Thyroid gland (tissue), 4 donors: ENCODE measurements around the gene IFITM10. TPM values are rescaled to one million over a fixed set of nuclear protein-coding genes. Genes with fewer than 3 reads are reported as not detected.

ENCODE experiments used
- DNase-seq, 2 donors: peaks; one replicate each; pipeline ENCODE4 v3.0.0-alpha.2; 2019
- H3K27ac ChIP-seq, 3 donors: fragments of 200-600 bp; sonication (generic); 1 replicate in 2 of 3; 2 replicates in 1 of 3; pipeline ENCODE4 v1.5.1; 2016 to 2019; ENCODE audit warnings: mild to moderate bottlenecking in 1 of 3, moderate library complexity in 1 of 3
- H3K27me3 ChIP-seq: fragments of 200-600 bp; sonication (generic); one replicate; pipeline ENCODE4 v1.5.1; 2019
- H3K36me3 ChIP-seq, 2 donors: fragments of 200-600 bp; sonication (generic); one replicate each; pipeline ENCODE4 v1.5.1; 2016 to 2019
- H3K4me1 ChIP-seq, 2 donors: fragments of 200-600 bp; sonication (generic); one replicate each; pipeline ENCODE4 v1.5.1; 2017 to 2019
- H3K4me3 ChIP-seq, 3 donors: fragments of 200-600 bp; sonication (generic); replicated peaks in 1 of 3; 1 replicate in 2 of 3; 2 replicates in 1 of 3; pipeline ENCODE4 v1.5.1; 2016; ENCODE audit warnings: mild to moderate bottlenecking in 1 of 3
- H3K9me3 ChIP-seq: fragments of 200-600 bp; sonication (generic); one replicate; pipeline ENCODE4 v1.5.1; 2017
- CTCF ChIP-seq, 6 experiments: fragments of 200-600 bp in 3 of 6; fragments of 450-650 bp in 3 of 6; sonication (generic) in 3 of 6; IDR thresholded peaks; one replicate each; pipeline ENCODE4 v1.5.1; 2016 to 2019; ENCODE audit warnings: antibody characterized with exemption in 6 of 6, mild to moderate bottlenecking in 2 of 6, inconsistent platforms in 1 of 6, moderate library complexity in 1 of 6
- POLR2A ChIP-seq, 2 donors: fragments of 450-650 bp; IDR thresholded peaks; one replicate each; pipeline ENCODE4 v1.6.1; 2017; ENCODE audit warnings: antibody characterized with exemption in 2 of 2, mild to moderate bottlenecking in 2 of 2, moderate library complexity in 1 of 2
- WGBS, 2 donors: methylation state at CpG; one replicate each; pipeline ENCODE4 v1.1.5; 2017; 5-methylcytosine and 5-hydroxymethylcytosine counted together
- intact Hi-C: fragments of 100-400 bp; cut with DNase I; formaldehyde crosslinking; loops from one replicate; pipeline ENCODE4 v1.15.1; 2023
- total RNA-seq, 4 donors: library from RNA; depleted of rRNA; stranded (reverse); fragments of >200 nt; gene quantifications; one replicate each; pipeline ENCODE4 v1.2.3, GENCODE V29; 2016

The IFITM10 gene
- total RNA-seq, 4 donors from 2014 or later = 0.22 to 126 (median 1.5) TPM; not detected in 1

GRCh38 chr11:1731451-1732059 lies 18.8 kb downstream of the IFITM10 start:
- no peak for DNase-seq

GRCh38 chr11:1730059-1730629 lies 20.3 kb downstream of the IFITM10 start:
- Histone ChIP-seq H3K9me3 (no peaks in the 10 kb centered on the region), H3K36me3 (no peaks in the 10 kb centered on the region), H3K27me3 (no peaks in the 10 kb centered on the region), H3K4me1 (no peaks in the 10 kb centered on the region), H3K27ac (no peak overlapping the region), H3K4me3 (no peak overlapping the region)
- 68 to 69% methylated on average over 11 of the region's 11 CpGs for WGBS, 2 donors
- no peak for DNase-seq
- intact Hi-C loops = no loop called here
- TF ChIP-seq CTCF (IDR thresholded peaks at IDR 0.05) = no peak
- no peak for TF ChIP-seq POLR2A (IDR thresholded peaks at IDR 0.05)

More at GRCh38 chr11:1731451-1732059, 18.8 kb downstream of the IFITM10 start:
- H3K4me1 ChIP-seq = no peaks in the 10 kb centered on the region
- H3K27me3 ChIP-seq = no peaks in the 10 kb centered on the region
- no peaks in the 10 kb centered on the region for H3K36me3 ChIP-seq
- H3K4me3 ChIP-seq = no peak overlapping the region
- intact Hi-C loops = no loop called here
- TF ChIP-seq CTCF (IDR thresholded peaks at IDR 0.05) (no peak), POLR2A (IDR thresholded peaks at IDR 0.05) (no peak)
- no peaks in the 10 kb centered on the region for H3K9me3 ChIP-seq
- 88 to 93% methylated on average over 5 of the region's 5 CpGs for WGBS, 2 donors
- no peak overlapping the region for H3K27ac ChIP-seq

GRCh38 chr11:1729692-1730011 lies 20.7 kb downstream of the IFITM10 start:
- Histone ChIP-seq H3K36me3 (no peaks in the 10 kb centered on the region), H3K27ac (no peak overlapping the region), H3K27me3 (no peaks in the 10 kb centered on the region), H3K9me3 (no peaks in the 10 kb centered on the region), H3K4me1 (no peaks in the 10 kb centered on the region), H3K4me3 (no peak overlapping the region)
- no peak for DNase-seq
- intact Hi-C loops = no loop called here
- whole genome bisulfite sequencing, 2 donors = 80 to 88% methylated on average over 9 of the region's 9 CpGs
- no peak for TF ChIP-seq CTCF (IDR thresholded peaks at IDR 0.05)
- TF ChIP-seq POLR2A (IDR thresholded peaks at IDR 0.05) = no peak

- TF ChIP-seq CTCF (IDR thresholded peaks at IDR 0.05) (no peak), POLR2A (IDR thresholded peaks at IDR 0.05) (no peak)
- DNase-seq = no peak
- no peaks in the 10 kb centered on the region for H3K36me3 ChIP-seq
- intact Hi-C loops = no loop called here
- no peaks in the 10 kb centered on the region for H3K27me3 ChIP-seq
- H3K4me1 ChIP-seq = no peaks in the 10 kb centered on the region
- H3K4me3 ChIP-seq = no peak overlapping the region
- H3K9me3 ChIP-seq = no peaks in the 10 kb centered on the region
- H3K27ac ChIP-seq = no peak overlapping the region
- WGBS, 2 donors = 81 to 85% methylated on average over 25 of the region's 25 CpGs
These were observed 21.3 kb downstream of the IFITM10 start for GRCh38 chr11:1728931-1729691.

GRCh38 chr11:1728301-1728700 lies 22.1 kb downstream of the IFITM10 start:
- no peak for TF ChIP-seq CTCF (IDR thresholded peaks at IDR 0.05)
- no peak for TF ChIP-seq POLR2A (IDR thresholded peaks at IDR 0.05)
- no peak overlapping the region for H3K4me3 ChIP-seq
- no peaks in the 10 kb centered on the region for H3K27me3 ChIP-seq
- H3K27ac ChIP-seq = no peak overlapping the region
- no peak for DNase-seq
- 59 to 60% methylated on average over 4 of the region's 4 CpGs for WGBS, 2 donors
- H3K4me1 ChIP-seq = no peaks in the 10 kb centered on the region
- no peaks in the 10 kb centered on the region for H3K9me3 ChIP-seq
- intact Hi-C loops = no loop called here
- no peaks in the 10 kb centered on the region for H3K36me3 ChIP-seq
